IPS-18a (cell line): ENCODE results near the gene CHMP2B.
"Not testable (repeated sequence)": the region's sequence is repeated elsewhere in the genome, so short reads cannot be mapped to it uniquely, and the experiment has no call there.

Experiments
- H3K27ac ChIP-seq: one replicate; pipeline ENCODE4 v1.5.1; 2013; ENCODE audit warnings: low read length
- H3K27me3 ChIP-seq: one replicate; pipeline ENCODE4 v1.6.1; 2013; ENCODE audit warnings: mild to moderate bottlenecking, low read length; ENCODE audit not compliant: control insufficient read depth, insufficient read depth
- H3K36me3 ChIP-seq: one replicate; pipeline ENCODE4 v1.6.1; 2013; ENCODE audit warnings: low read depth, low read length; ENCODE audit not compliant: control insufficient read depth
- H3K4me1 ChIP-seq: one replicate; pipeline ENCODE4 v1.6.1; 2013; ENCODE audit warnings: low read depth, low read length; ENCODE audit not compliant: control insufficient read depth
- H3K4me3 ChIP-seq: one replicate; pipeline ENCODE4 v1.5.1; 2013; ENCODE audit warnings: low read length
- H3K9ac ChIP-seq: one replicate; pipeline ENCODE4 v1.6.1; 2013; ENCODE audit warnings: mild to moderate bottlenecking, low read length, moderate library complexity
- H3K9me3 ChIP-seq: one replicate; pipeline ENCODE4 v1.6.1; 2013; ENCODE audit warnings: low read depth, low read length; ENCODE audit not compliant: control insufficient read depth

The CHMP2B gene

DNA sequence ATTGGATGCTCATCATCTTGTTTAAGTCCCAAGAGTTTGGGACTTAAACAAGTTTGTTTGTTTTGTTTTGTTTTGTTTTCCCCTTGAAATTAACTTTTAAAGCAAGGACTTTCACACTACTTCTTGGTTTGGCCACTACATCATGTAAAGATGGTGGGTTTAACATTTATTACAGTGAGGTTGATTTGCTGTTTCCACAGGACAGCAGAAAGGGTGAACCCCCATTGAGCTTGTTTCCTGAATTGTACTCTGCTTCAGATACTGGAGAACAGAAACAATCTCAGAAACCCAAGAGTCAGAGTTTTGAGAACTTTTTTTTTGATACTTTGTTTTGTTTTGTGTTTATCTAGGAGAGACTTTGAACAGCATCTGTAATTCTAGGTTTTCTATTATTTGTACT lies 42.6 kb downstream of the CHMP2B start:
- Histone ChIP-seq H3K36me3 (no peaks in the 10 kb centered on the region), H3K9me3 (no peaks in the 10 kb centered on the region), H3K27me3 (no peaks in the 10 kb centered on the region), H3K9ac (no peak overlapping the region), H3K4me3 (no peak overlapping the region), H3K4me1 (no peaks in the 10 kb centered on the region), H3K27ac (no peak overlapping the region)

DNA sequence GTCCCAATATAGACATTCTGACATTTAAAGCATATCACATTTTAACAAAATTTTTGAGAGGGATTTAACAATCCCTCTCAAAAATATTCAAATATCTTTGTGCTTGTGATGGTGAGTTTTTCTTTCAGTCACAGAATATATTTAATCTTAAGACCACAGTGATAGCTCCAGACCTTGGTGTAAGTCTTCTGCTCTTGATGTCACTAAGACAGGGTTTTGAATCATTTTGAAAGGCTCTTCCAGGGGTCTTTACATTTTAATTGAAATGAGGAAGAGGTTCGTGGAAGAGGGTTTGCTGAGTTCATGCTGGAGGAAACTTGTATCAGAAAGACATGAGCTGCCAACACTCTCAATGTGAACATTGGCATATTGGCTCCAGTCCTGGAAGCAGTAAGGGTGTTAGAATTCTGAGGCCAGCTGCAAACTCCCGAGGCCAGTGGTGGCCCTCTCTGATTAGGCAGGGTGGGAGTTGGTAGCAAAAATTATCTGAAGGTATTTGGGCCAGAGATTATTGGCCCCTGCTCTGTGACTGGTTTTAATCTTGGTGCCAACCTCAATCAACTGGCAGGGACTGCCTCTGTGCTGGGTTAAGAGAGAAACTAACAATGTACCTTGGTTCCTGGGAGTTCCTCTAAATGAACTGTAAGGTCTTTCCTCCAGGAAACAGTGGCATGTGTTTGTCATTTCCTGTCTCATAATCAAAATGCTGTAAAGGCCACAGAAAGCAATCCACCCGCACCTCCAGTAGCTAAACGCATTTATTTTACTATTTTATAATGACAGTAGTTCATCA lies 44.0 kb downstream of the CHMP2B start:
- Histone ChIP-seq H3K4me3 (no peak overlapping the region), H3K4me1 (no peaks in the 10 kb centered on the region), H3K27me3 (no peaks in the 10 kb centered on the region), H3K27ac (no peak overlapping the region), H3K9ac (no peak overlapping the region), H3K36me3 (no peaks in the 10 kb centered on the region), H3K9me3 (no peaks in the 10 kb centered on the region)

DNA sequence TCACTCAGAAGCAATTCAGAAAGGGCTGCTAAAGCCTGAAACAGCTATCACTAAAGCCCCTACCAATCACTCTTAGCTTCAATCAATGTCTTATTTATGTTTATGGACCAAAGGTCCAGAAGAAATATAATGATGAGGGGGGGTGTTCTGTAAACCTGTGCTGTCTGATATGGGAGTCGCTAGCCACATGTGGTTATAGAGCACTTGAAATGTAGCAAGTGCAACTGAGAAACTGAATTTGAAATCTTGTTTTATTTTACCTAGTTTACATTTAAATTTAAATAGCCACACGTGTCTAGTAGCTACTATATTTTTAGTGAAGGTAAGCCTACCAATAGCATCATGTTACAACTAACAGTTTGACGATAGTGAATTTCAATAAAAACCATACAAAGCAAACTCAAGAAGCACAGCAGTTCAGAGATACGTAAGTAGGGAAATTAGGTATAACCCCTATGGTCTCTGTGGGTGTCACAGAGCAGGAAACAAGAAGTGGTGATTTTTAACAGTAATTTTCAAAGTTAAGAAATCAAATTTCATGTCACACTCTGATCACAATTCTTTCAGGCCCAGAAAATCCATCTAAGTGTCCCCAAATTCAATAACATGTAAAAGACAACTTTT lies 45.7 kb downstream of the CHMP2B start:
- no peaks in the 10 kb centered on the region for H3K27me3 ChIP-seq
- no peak overlapping the region for H3K4me3 ChIP-seq
- no peak overlapping the region for H3K27ac ChIP-seq
- H3K4me1 ChIP-seq = no peaks in the 10 kb centered on the region
- no peaks in the 10 kb centered on the region for H3K36me3 ChIP-seq
- no peaks in the 10 kb centered on the region for H3K9me3 ChIP-seq
- H3K9ac ChIP-seq = no peak overlapping the region

- Histone ChIP-seq H3K9ac (no peak within 1 kb of the TSS), H3K4me3 (no peak within 1 kb of the TSS), H3K36me3 (no peaks in the 10 kb centered on the region), H3K27me3 (no peaks in the 10 kb centered on the region), H3K4me1 (no peaks in the 10 kb centered on the region), H3K9me3 (no peaks in the 10 kb centered on the region), H3K27ac (no peak within 1 kb of the TSS)
Observed at GRCh38 chr3:87276484-87276883, 49.4 kb downstream of the CHMP2B start, which contains the start of gene POU1F1. POU1F1 (minus strand) TSS chr3:87276584; CDS start chr3:87276462, 122 bp downstream.

GRCh38 chr3:87287011-87287410 lies 59.9 kb downstream of the CHMP2B start:
- H3K27ac ChIP-seq = no peak overlapping the region
- H3K9ac ChIP-seq = no peak overlapping the region
- H3K36me3 ChIP-seq = no peaks in the 10 kb centered on the region

DNA sequence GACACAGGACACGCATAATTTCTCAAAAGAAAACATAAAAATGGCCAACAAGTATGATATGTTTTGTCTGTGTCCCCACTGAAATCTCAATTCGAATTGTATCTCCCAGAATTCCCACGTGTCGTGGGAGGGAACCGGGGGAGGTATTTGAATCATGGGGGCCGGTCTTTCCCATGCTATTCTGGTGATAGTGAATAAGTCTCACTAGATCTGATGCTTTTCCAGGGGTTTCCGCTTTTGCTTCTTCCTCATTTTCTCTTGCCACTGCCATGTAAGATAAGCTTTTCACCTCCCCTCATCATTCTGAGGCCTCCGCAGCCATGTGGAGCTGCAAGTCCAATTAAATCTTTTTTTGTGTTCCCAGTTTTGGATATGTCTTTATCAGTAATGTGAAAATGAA lies 61.3 kb downstream of the CHMP2B start:
- Histone ChIP-seq H3K27ac (no peak overlapping the region), H3K9ac (no peak overlapping the region), H3K36me3 (no peaks in the 10 kb centered on the region), H3K4me1 (no peaks in the 10 kb centered on the region), H3K27me3 (no peaks in the 10 kb centered on the region), H3K9me3 (no peaks in the 10 kb centered on the region), H3K4me3 (no peak overlapping the region)

More at GRCh38 chr3:87287011-87287410, 59.9 kb downstream of the CHMP2B start:
- Histone ChIP-seq H3K4me3 (no peak overlapping the region), H3K4me1 (no peaks in the 10 kb centered on the region), H3K27me3 (no peaks in the 10 kb centered on the region), H3K9me3 (no peaks in the 10 kb centered on the region)

DNA sequence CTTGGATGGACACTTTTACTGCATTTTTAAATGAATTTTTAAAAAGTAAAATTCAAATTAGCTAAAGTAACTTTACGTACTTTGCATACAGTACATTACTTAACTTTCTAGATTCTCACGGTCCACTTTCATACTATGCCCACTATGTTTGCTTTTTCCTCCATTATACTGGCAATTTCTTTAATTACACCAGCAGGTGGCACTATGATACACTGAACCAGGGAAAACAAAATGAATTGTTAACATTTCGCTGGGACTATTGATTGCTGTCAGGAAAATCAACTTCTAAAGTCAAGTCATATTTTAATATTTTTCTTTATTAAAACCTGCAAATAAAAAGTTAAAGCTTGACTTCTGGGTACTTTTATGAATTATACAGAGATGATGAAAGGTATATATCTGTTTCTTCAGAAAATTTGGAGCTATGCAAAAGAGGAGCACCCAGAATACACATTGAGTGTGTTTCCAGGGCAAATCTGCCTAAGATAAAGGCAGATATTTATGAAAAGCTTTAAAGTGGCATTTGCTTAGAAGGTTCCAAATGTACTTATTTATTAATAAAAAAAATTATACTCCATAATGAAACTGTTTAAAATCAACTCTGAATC lies 71.1 kb downstream of the CHMP2B start:
- Histone ChIP-seq H3K9ac (no peak overlapping the region), H3K9me3 (no peaks in the 10 kb centered on the region), H3K4me3 (no peak overlapping the region), H3K4me1 (no peaks in the 10 kb centered on the region), H3K36me3 (no peaks in the 10 kb centered on the region), H3K27ac (no peak overlapping the region), H3K27me3 (no peaks in the 10 kb centered on the region)

DNA sequence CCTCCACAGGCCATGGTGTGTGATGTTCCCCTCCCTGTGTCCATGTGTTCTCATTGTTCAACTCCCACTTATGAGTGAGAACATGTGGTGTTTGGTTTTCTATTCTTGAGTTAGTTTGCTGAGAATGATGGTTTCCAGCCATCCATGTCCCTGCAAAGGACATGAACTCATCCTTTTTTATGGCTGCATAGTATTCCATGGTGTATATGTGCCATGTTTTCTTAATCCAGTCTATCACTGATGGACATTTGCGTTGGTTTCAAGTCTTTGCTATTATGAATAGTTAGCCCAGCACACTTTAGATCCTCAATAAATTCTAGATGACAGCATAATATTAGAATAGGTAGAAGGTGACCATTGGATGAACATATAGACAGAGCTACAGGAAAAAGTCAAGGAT lies 77.9 kb downstream of the CHMP2B start:
- H3K4me1 ChIP-seq, H3K9me3 ChIP-seq, H3K27ac ChIP-seq, H3K9ac ChIP-seq, H3K4me3 ChIP-seq, H3K36me3 ChIP-seq, H3K27me3 ChIP-seq: not testable (repeated sequence)
